CD4-positive, alpha-beta T cell (primary cell): Measurements from ENCODE around the gene GFOD1. TPM values are rescaled to one million over a fixed set of nuclear protein-coding genes. Genes with fewer than 3 reads are reported as not detected.

Experiments
- ATAC-seq: fragments of 200-7000 bp; cut with Tn5 transposase; one replicate; pipeline ENCODE4 v1.10.0; 2022; ENCODE audit warnings: mild to moderate bottlenecking; ENCODE audit not compliant: poor library complexity
- CTCF ChIA-PET: fragments of 350-600 bp; sonication (Branson Sonifier 250); formaldehyde crosslinking; loops from one replicate; lab custom pipeline; 2021; ENCODE audit warnings: antibody characterized with exemption, inconsistent platforms; lab: Charles Lee
- POLR2A ChIA-PET: fragments of 350-600 bp; sonication (Branson Sonifier 250); formaldehyde crosslinking; loops from one replicate; lab custom pipeline; 2021; ENCODE audit warnings: antibody characterized with exemption, inconsistent platforms; lab: Charles Lee
- DNase-seq, 14 experiments: peaks; one replicate each; pipeline ENCODE4 v3.0.0-alpha.2; 2013 to 2020; ENCODE audit warnings: mixed read lengths in 2 of 14
- H3K27ac ChIP-seq, 2 donors: one replicate each; pipeline versions ENCODE4 v1.5.1 to v1.7.0; 2013; ENCODE audit warnings: low read length in 2 of 2, low read depth in 1 of 2, mild to moderate bottlenecking in 1 of 2
- H3K27me3 ChIP-seq, 2 experiments: 1 replicate in 1 of 2; 2 replicates in 1 of 2; pipeline versions ENCODE4 v1.6.1 to v1.7.0; 2013; ENCODE audit warnings: low read length in 2 of 2, control low read depth in 1 of 2, mild to moderate bottlenecking in 1 of 2, moderate library complexity in 1 of 2; ENCODE audit not compliant: insufficient read depth in 2 of 2, control insufficient read depth in 1 of 2
- H3K36me3 ChIP-seq: one replicate; pipeline ENCODE4 v1.6.1; 2013; ENCODE audit warnings: low read length, control low read depth; ENCODE audit not compliant: insufficient read depth
- H3K4me1 ChIP-seq: one replicate; pipeline ENCODE4 v1.6.1; 2013; ENCODE audit warnings: low read length, control low read depth; ENCODE audit not compliant: insufficient read depth
- H3K4me3 ChIP-seq: one replicate; pipeline ENCODE4 v1.5.1; 2013; ENCODE audit warnings: mild to moderate bottlenecking, low read length, moderate library complexity
- H3K9me3 ChIP-seq, 2 experiments: 1 replicate in 1 of 2; 2 replicates in 1 of 2; pipeline versions ENCODE4 v1.6.1 to v1.7.0; 2013; ENCODE audit warnings: low read length in 2 of 2, mild to moderate bottlenecking in 2 of 2, control low read depth in 1 of 2, moderate library complexity in 1 of 2; ENCODE audit not compliant: control insufficient read depth in 1 of 2, insufficient read depth in 1 of 2
- H3K27ac Mint-ChIP-seq: one replicate; pipeline ENCODE4 v1.8.0; 2020; ENCODE audit warnings: mixed read lengths
- H3K27me3 Mint-ChIP-seq: one replicate; pipeline ENCODE4 v1.8.0; 2021; ENCODE audit warnings: mixed read lengths
- H3K36me3 Mint-ChIP-seq: one replicate; pipeline ENCODE4 v1.8.0; 2021; ENCODE audit warnings: low read depth, mixed read lengths
- H3K4me1 Mint-ChIP-seq: one replicate; pipeline ENCODE4 v1.8.0; 2021; ENCODE audit warnings: low read depth, mixed read lengths
- H3K4me3 Mint-ChIP-seq: one replicate; pipeline ENCODE4 v1.8.0; 2020; ENCODE audit warnings: mild to moderate bottlenecking, mixed read lengths
- H3K9me3 Mint-ChIP-seq: one replicate; pipeline ENCODE4 v1.8.0; 2020; ENCODE audit warnings: mixed read lengths
- CTCF ChIP-seq: fragments of 200-600 bp; IDR thresholded peaks from one replicate; pipeline ENCODE4 v1.8.0; 2022; ENCODE audit warnings: antibody characterized with exemption, mild to moderate bottlenecking
- intact Hi-C, 2 experiments: fragments of 100-400 bp; cut with DNase I in 1 of 2; cut with micrococcal nuclease in 1 of 2; formaldehyde crosslinking; loops; one replicate each; pipeline versions ENCODE4 v1.15.1 to v1.9.0; 2023 to 2025; cut with DNase I, micrococcal nuclease
- total RNA-seq, 174 experiments: library from RNA in 2 of 174; stranded (reverse) in 2 of 174; gene quantifications; one replicate each; pipeline ENCODE4 v1.2.3 and lab custom pipeline; 2021 to 2026

GFOD1 gene
- total RNA-seq, 2 experiments from 2014 or later, result 1.3 to 2.0 TPM

GRCh38 chr6:13428583-13429405 lies 58.6 kb downstream of the GFOD1 start:
- no peak for TF ChIP-seq CTCF
- intact Hi-C loops, result loop anchor here in 1 of 2 experiments (5.0 kb wide), 1 partner anchor 91 kb away; no protein-coding TSS in a partner anchor
- H3K4me1 ChIP-seq, result peaks cover 49% of the 10 kb centered on the region
- no peaks in the 10 kb centered on the region for H3K36me3 ChIP-seq
- H3K27ac Mint-ChIP-seq, result peak overlapping the region; percentile 71
- H3K27me3 ChIP-seq, result no peaks in the 10 kb centered on the region
- POLR2A ChIA-PET, result interaction anchor here (1.0 to 1.4 kb wide), 3 partner anchors 26 to 100 kb away, joined by 3 to 5 read pairs (median 4); partner anchors contain the start of gene TBC1D7
- no peak for ATAC-seq
- peak overlapping the region; percentile 78 for H3K4me3 Mint-ChIP-seq
- peak overlapping the region; percentile 42 for H3K4me3 ChIP-seq
- H3K27ac ChIP-seq, result no peak overlapping the region
- H3K9me3 Mint-ChIP-seq, result no peaks in the 10 kb centered on the region
- H3K27me3 Mint-ChIP-seq, result no peaks in the 10 kb centered on the region
- DNase-seq, result peak in 1 of 14 experiments; percentile 13
- H3K36me3 Mint-ChIP-seq, result no peaks in the 10 kb centered on the region
- peaks cover 58% of the 10 kb centered on the region for H3K4me1 Mint-ChIP-seq
- H3K9me3 ChIP-seq, result no peaks in the 10 kb centered on the region
- CTCF ChIA-PET, result interaction anchor here (0.5 to 1.1 kb wide), 3 partner anchors 16 to 1360 kb away, joined by 3 read pairs; no protein-coding TSS in a partner anchor

- CTCF ChIA-PET, result interaction anchor here (0.9 to 1.1 kb wide), 3 partner anchors 16 to 73 kb away, joined by 3 read pairs; no protein-coding TSS in a partner anchor
- peak overlapping the region in 1 of 2 donors; percentile 59 for H3K27ac ChIP-seq
- POLR2A ChIA-PET, result interaction anchor here (0.7 to 1.1 kb wide), 2 partner anchors 58 to 59 kb away, joined by 3 to 4 read pairs; no protein-coding TSS in a partner anchor
These were observed 59.4 kb downstream of the GFOD1 start for GRCh38 chr6:13427801-13428582.

More at GRCh38 chr6:13427801-13428582, 59.4 kb downstream of the GFOD1 start:
- peaks cover 53% of the 10 kb centered on the region for H3K4me1 Mint-ChIP-seq
- H3K9me3 Mint-ChIP-seq, result no peaks in the 10 kb centered on the region
- no peaks in the 10 kb centered on the region for H3K27me3 Mint-ChIP-seq
- no peaks in the 10 kb centered on the region for H3K36me3 ChIP-seq
- DNase-seq, result peak; percentile 12 to 85 (median 46)
- peak; percentile 40 for TF ChIP-seq CTCF
- H3K27me3 ChIP-seq, result no peaks in the 10 kb centered on the region
- intact Hi-C loops, result loop anchor here in 1 of 2 experiments (5.0 kb wide), 1 partner anchor 91 kb away; no protein-coding TSS in a partner anchor
- no peaks in the 10 kb centered on the region for H3K9me3 ChIP-seq
- H3K36me3 Mint-ChIP-seq, result no peaks in the 10 kb centered on the region
- peak overlapping the region; percentile 71 for H3K27ac Mint-ChIP-seq
- peak; percentile 80 for ATAC-seq
- peaks cover 42% of the 10 kb centered on the region for H3K4me1 ChIP-seq
- H3K4me3 ChIP-seq, result peak overlapping the region; percentile 42
- H3K4me3 Mint-ChIP-seq, result peak overlapping the region; percentile 78
